ENCODE results near the gene ANKRD34A. TPM values are rescaled to one million over a fixed set of nuclear protein-coding genes. Genes with fewer than 3 reads are reported as not detected.

ANKRD34A gene
- total and polyA plus RNA-seq, 2 experiments from 2014 or later = 0.76 to 0.90 TPM

DNA sequence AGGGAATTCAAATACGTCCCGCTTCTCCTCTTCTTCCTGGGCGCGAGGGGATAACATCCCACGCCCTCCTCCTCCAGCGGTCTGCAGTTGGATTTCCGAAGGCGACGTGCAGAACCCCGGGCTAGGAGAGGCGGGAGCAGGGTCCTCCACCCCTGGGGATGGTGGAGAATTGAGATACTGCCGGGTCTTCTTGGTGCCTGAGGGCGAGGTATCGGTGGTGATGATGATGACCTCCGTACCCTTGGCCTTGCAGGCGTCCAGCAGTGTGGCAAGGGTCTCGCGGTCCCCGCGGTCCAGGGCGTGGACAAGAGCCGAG, 3.3 kb downstream of the ANKRD34A start:
- Histone ChIP-seq H3K9me2 (replicated peaks; ENCODE audit: insufficient read depth) (no peaks in the 10 kb centered on the region), H2AFZ (peak overlapping the region; percentile 24), H3K27me3 (peaks cover 29% of the 10 kb centered on the region), H3K27ac (peak overlapping the region; percentile 28), H3K36me3 (replicated peaks; ENCODE audit: insufficient read depth, low read depth) (no peaks in the 10 kb centered on the region), H3K79me2 (no peaks in the 10 kb centered on the region), H3K9me3 (ENCODE audit: low read depth) (no peaks in the 10 kb centered on the region), H4K20me1 (ENCODE audit: insufficient read depth, poor library complexity, severe bottlenecking) (no peaks in the 10 kb centered on the region), H3K4me1 (ENCODE audit: insufficient read depth) (peaks cover 32% of the 10 kb centered on the region), H3K4me2 (peak overlapping the region; percentile 94), H3K4me3 (peak overlapping the region; percentile 31)
- WGBS (ENCODE audit: low lambda C conversion rate, missing lambda C conversion rate) = 1% methylated on average over 20 of the region's 22 CpGs
- no peak for DNase-seq (ENCODE audit: low spot score)
- TF ChIP-seq EZH2 (IDR thresholded peaks at IDR 0.05; ENCODE audit: borderline replicate concordance) (no peak), CTCF (IDR thresholded peaks at IDR 0.05; ENCODE audit: poor library complexity) (no peak), EZH2phosphoT487 (IDR thresholded peaks at IDR 0.05; ENCODE audit: low read depth, severe bottlenecking, unreplicated experiment) (no peak)

GRCh38 chr1:145960468-145961108, 3.8 kb downstream of the ANKRD34A start:
- peak; percentile 85 for DNase-seq (ENCODE audit: low spot score)
- H3K4me3 ChIP-seq = peak overlapping the region; percentile 31

GRCh38 chr1:145959957-145960467, 4.4 kb downstream of the ANKRD34A start:
- WGBS (ENCODE audit: low lambda C conversion rate, missing lambda C conversion rate) = 9% methylated on average over 12 of the region's 12 CpGs
- DNase-seq (ENCODE audit: low spot score) = no peak
- no peaks in the 10 kb centered on the region for H4K20me1 ChIP-seq (ENCODE audit: insufficient read depth, poor library complexity, severe bottlenecking)
- peak overlapping the region; percentile 36 for H3K27ac ChIP-seq
- H3K9me2 ChIP-seq (replicated peaks; ENCODE audit: insufficient read depth) = no peaks in the 10 kb centered on the region
- H3K4me2 ChIP-seq = peak overlapping the region; percentile 94
- H3K27me3 ChIP-seq = peaks cover 29% of the 10 kb centered on the region
- TF ChIP-seq EZH2 (IDR thresholded peaks at IDR 0.05; ENCODE audit: borderline replicate concordance) (no peak), CTCF (IDR thresholded peaks at IDR 0.05; ENCODE audit: poor library complexity) (no peak), EZH2phosphoT487 (IDR thresholded peaks at IDR 0.05; ENCODE audit: low read depth, severe bottlenecking, unreplicated experiment) (no peak)
- H3K36me3 ChIP-seq (replicated peaks; ENCODE audit: insufficient read depth, low read depth) = no peaks in the 10 kb centered on the region
- H3K4me3 ChIP-seq = peak overlapping the region; percentile 31
- H3K9me3 ChIP-seq (ENCODE audit: low read depth) = no peaks in the 10 kb centered on the region
- peak overlapping the region; percentile 24 for H2AFZ ChIP-seq
- peaks cover 9% of the 10 kb centered on the region for H3K79me2 ChIP-seq
- peaks cover 36% of the 10 kb centered on the region for H3K4me1 ChIP-seq (ENCODE audit: insufficient read depth)

More at GRCh38 chr1:145960468-145961108, 3.8 kb downstream of the ANKRD34A start:
- no peaks in the 10 kb centered on the region for H3K9me3 ChIP-seq (ENCODE audit: low read depth)
- peak overlapping the region; percentile 24 for H2AFZ ChIP-seq
- TF ChIP-seq EZH2phosphoT487 (IDR thresholded peaks at IDR 0.05; ENCODE audit: low read depth, severe bottlenecking, unreplicated experiment) (no peak), CTCF (IDR thresholded peaks at IDR 0.05; ENCODE audit: poor library complexity) (no peak), EZH2 (IDR thresholded peaks at IDR 0.05; ENCODE audit: borderline replicate concordance) (no peak)
- no peaks in the 10 kb centered on the region for H4K20me1 ChIP-seq (ENCODE audit: insufficient read depth, poor library complexity, severe bottlenecking)
- H3K27me3 ChIP-seq = peaks cover 29% of the 10 kb centered on the region
- H3K27ac ChIP-seq = peak overlapping the region; percentile 36
- H3K79me2 ChIP-seq = peaks cover 3% of the 10 kb centered on the region
- H3K9me2 ChIP-seq (replicated peaks; ENCODE audit: insufficient read depth) = no peaks in the 10 kb centered on the region
- peaks cover 32% of the 10 kb centered on the region for H3K4me1 ChIP-seq (ENCODE audit: insufficient read depth)
- no peaks in the 10 kb centered on the region for H3K36me3 ChIP-seq (replicated peaks; ENCODE audit: insufficient read depth, low read depth)
- 2% methylated on average over 40 of the region's 44 CpGs for WGBS (ENCODE audit: low lambda C conversion rate, missing lambda C conversion rate)
- peak overlapping the region; percentile 94 for H3K4me2 ChIP-seq
